Urothelium cell line (cell line): Measurements from ENCODE around the gene DSEL.

Source experiments
- DNase-seq: peaks from one replicate; pipeline ENCODE4 v3.0.0; 2011; ENCODE audit warnings: low spot score, mixed read lengths
- FAIRE-seq: peaks from 2 replicates; lab custom pipeline; 2011; peaks lifted over from hg19 to GRCh38; lab: Jason Lieb, UNC

The DSEL gene

DNA sequence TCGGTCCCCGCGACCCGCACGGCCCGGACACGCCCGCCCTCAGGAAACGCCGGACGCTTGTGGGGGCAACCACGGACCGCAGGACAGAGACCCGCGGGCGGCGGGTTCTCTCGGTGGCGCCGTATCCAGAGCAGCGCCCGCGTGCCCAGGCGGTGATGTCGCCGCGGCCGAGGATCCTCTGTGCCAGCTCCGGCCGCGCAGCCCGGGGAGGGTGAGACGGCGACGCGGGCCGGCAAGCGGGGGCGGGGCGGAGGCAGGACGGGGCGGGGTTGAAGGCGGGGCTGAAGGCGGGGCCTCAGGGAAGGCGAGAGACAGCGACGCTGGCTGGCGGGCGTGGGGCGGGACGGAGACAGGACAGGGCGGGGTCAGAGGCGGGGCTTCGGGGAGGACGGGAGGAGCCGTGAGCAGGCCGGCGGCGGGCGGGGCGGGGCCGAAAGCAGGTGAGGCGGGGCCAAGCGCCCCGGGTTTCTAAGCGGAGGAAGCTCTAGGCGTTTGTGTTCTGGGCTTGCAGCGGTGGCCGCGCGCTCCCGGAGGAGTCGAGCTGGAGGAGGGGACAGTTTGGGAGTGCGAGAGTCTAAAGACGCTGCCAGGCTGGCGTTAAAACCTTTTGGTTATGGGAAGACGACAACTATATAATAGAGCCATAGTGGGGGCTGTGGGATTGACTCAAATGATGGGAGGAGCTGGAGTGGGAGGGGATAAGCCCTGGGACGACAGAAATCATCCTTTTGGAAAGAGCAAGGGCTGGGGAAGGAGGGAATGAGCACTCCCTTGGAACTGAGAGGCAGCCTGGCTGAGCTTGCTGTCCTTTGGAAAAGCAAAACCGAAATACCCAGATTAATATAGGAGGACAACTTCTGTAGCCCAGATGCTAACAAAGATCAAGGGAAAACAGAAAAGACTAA, at the start of gene DSEL:
TSS of gene DSEL (minus strand) at position 182 of the 905 bp plus-strand sequence. CDS start 2,112 bp downstream, outside the sequence.
- FAIRE-seq, result no peak
- DNase-seq, result peak; percentile 95

- DNase-seq, result no peak
These were observed 36.9 kb upstream of the DSEL start for GRCh38 chr18:67553437-67553836.

GRCh38 chr18:67550872-67551520, 34.5 kb upstream of the DSEL start:
- DNase-seq, result no peak

More at GRCh38 chr18:67553437-67553836, 36.9 kb upstream of the DSEL start:
- FAIRE-seq, result no peak

DNA sequence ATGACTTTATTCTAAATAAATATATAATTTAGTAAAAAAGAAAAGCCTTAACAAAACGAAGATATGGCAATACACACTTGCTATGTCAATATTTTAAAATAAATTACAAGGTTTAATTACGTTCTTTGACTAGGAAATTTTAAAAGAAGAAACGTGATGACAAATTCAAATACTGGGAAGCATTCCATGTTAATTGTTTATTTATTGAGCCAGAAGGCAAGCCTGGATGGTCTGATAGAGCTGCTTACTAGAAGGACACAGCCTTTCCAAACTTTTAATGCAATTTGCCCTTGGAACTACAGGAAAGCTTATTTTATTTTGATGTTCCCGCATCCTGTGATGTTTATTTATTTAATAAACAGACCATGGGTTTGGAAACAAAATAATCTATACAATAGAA, 33.4 kb upstream of the DSEL start:
- no peak for FAIRE-seq
- no peak for DNase-seq

More at GRCh38 chr18:67550872-67551520, 34.5 kb upstream of the DSEL start:
- no peak for FAIRE-seq

- DNase-seq, result no peak
- FAIRE-seq, result no peak
These were observed 29.2 kb upstream of the DSEL start for GRCh38 chr18:67545681-67546080.

DNA sequence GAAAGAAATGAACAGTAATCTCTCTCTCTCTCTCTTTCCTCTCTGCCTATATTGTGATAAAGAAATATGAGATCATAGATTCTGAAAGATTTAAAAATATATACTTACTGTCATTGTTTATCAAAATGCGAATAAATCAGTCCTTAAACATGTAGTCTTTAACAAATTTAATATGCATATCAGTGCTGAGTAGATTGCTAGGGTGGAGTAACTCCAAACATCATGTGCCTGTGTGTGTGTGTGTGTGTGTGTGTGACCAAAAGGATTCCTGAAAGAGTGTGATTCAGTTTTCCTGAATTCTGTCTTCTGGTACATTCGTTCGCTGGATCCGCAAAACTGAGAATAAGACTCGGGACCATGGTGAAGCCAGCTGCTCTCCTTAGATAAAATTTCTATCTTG, 24.0 kb upstream of the DSEL start:
- DNase-seq, result no peak
- FAIRE-seq, result no peak

DNA sequence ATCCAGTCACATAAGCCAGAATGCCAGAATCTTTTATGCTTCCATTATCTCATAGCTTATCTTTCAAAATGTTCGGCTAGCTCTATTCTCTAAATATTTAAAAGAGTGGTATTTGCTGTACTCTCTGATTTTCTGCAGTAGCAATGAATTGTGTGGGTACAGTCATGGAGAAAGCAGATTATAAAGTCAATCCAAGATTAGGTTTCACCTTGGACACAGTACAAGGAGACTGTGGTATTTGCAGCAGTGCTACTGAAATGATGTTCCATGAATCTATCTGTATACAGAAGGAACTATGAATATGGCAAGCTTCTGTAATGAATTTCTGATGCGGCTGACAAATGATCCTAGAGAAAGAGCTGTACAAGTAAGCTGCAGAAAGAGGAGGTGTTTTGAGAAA, 15.4 kb upstream of the DSEL start:
- FAIRE-seq, result no peak

GRCh38 chr18:67525328-67526099, 9.0 kb upstream of the DSEL start:
- FAIRE-seq (no peak), DNase-seq (peak; percentile 68)

More for the DNA sequence above, 15.4 kb upstream of the DSEL start:
- no peak for DNase-seq

GRCh38 chr18:67520351-67520921, 3.9 kb upstream of the DSEL start:
- no peak for FAIRE-seq
- DNase-seq, result no peak

GRCh38 chr18:67519592-67519991, 3.1 kb upstream of the DSEL start:
- no peak for FAIRE-seq
- no peak for DNase-seq

- DNase-seq (no peak), FAIRE-seq (no peak)
These were observed 2.0 kb upstream of the DSEL start for GRCh38 chr18:67518566-67518965.

DNA sequence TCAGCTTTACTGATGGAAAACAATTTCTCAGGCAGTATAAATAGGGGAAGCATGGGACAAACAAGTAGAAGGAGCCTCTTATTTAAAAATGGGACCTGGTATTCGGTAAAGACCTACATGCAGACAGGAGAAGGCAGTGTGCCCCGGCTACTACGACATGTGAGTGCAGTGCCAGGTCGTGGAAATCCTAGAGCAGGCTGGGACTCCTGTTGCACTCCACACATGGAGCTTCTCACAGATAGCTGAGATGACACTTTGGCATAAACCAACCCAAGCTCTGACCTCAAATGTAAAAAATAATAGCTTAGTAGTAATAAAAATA, 885 bp upstream of the DSEL start:
- DNase-seq (no peak), FAIRE-seq (no peak)

GRCh38 chr18:67515942-67516538, 480 bp downstream of the DSEL start:
- FAIRE-seq (no peak), DNase-seq (peak; percentile 75)

DNA sequence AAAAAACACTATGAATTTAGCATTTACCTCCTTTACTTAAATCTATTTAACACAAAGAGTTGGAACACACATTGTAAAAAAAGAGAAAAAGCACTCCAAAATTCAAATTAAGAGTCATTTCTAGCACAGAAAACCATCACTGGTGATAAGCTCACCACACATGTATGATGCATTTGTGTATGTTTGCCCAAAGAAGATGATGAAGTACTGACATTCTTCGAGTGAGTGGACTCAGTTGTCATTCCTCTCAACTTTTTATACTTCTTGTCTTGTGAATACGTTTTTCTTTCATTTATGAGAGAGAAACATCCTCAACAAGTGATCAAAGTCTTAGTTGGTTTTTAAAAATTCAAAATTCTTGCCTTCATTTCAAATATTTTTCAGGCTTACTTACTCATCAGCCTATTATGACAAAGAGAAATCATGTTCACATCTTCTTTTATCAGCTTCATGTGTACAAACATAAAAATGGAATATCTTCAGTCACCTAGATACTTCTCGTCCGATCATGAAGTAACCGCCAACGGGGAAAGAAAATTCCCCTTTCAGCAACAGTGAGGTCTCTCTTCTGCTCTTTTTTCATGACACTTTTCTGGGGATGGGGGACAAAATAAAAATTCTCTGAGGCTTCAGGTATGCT, 1.5 kb downstream of the DSEL start:
- DNase-seq, result no peak

GRCh38 chr18:67514465-67514864, 2.1 kb downstream of the DSEL start:
- no peak for DNase-seq
- FAIRE-seq, result no peak

More for the DNA sequence above, 1.5 kb downstream of the DSEL start:
- FAIRE-seq, result no peak

GRCh38 chr18:67513280-67513679, 3.2 kb downstream of the DSEL start:
- FAIRE-seq (no peak), DNase-seq (no peak)

DNA sequence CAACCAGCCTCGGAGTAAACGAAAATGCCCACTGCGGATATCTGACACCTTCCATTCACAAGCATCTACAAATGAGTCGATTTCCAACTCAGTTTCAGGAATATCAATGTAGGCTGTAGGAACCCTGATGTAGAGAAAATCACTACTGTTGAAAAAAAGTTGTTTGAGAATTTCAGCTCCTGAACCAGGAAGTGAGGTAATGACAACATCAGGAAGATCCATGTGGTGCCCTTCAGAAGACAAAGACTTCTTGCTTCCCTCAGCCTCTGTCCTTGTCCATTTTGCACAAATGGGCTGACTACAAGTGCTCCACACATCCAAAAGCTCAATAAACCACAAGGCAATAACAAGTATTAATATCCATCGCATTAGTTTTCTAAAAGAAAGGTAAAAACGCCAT, 4.7 kb downstream of the DSEL start:
- FAIRE-seq (no peak), DNase-seq (no peak)

DNA sequence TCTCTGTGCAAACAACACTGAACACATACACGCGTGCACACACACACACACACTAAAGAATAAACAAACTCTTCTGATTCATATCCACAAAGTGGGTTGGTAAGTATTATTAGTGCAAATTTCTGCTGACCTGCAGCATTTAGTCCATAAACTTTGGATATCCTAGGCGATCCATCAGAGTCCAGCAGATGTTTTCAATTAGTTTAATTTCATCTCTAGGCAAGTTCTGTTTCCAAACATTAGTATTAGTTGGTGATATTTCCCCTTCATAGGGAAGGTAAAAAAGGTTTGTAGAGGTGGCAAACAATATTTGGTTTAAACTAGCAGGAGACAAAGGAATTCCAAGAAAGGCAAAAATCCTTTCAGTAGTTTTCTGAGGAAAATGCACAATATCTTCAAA, 5.7 kb downstream of the DSEL start:
- FAIRE-seq (no peak), DNase-seq (no peak)

DNA sequence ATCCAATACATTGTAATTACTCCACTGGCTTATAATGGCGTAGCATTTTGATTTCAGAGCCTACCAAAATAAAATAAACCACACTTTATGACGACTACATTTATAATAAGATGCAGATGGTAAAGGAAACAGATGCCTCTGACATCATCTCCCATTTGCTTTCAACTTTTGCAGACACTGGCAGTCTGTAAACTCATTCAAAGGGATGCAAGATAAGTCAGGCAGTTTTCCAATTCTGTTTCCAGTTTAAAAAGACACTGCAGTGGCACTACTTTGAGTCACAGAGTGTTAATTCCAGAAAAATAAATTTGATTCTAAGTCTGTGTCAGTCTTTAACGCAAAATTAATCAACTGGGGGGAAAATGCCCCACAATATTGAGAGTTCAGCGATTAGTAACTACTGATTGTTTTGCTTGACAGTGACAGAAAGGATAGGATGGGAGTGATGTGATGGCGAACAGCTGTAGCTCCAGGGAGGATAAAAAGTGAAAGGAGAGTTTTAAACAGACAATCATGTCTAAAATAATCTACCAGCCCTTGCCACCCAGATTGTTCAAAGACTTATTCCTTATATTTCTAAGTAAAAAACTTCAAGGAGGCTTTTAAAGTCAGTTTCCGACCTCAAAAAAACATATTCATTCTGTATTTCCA, 6.7 kb downstream of the DSEL start:
- DNase-seq (no peak), FAIRE-seq (no peak)

DNA sequence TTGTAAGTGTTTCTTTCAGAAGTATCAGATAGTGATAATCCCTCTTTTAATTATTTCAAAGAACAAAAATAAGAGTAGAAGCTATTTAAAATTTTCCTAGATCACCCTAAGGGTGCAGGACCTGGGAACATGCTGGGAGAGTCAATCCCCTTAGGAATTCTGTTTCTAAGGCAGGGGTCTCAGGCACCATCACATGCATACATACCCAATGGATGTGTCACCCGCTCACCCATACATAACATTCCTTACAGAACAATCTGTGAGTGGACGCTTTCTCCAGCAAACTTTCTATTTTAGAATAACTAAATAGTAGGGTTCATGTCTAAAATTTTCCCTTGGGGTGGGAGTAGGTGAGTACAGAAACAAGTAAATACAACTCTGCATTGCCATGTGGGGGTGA, 8.4 kb downstream of the DSEL start:
- DNase-seq, result no peak
- FAIRE-seq, result no peak
